Heart left ventricle (tissue), 16 donors: ENCODE results near the gene CDK3. TPM values are rescaled to one million over a fixed set of nuclear protein-coding genes. Genes with fewer than 3 reads are reported as not detected.
A peak's percentile ranks its signal among the peaks of the same experiment; 100 is the strongest.

Source experiments
- ATAC-seq, 4 donors: fragments of 200-7000 bp; cut with Tn5 transposase; one replicate each; pipeline ENCODE4 v1.9.1; 2020 to 2022; ENCODE audit warnings: moderate library complexity in 4 of 4, mild to moderate bottlenecking in 3 of 4, moderate number of reproducible peaks in 1 of 4
- DNase-seq, 5 donors: peaks; one replicate each; pipeline ENCODE4 v3.0.0-alpha.2; 2020
- H3K27ac ChIP-seq, 12 donors: fragments of 200-600 bp; sonication (generic) in 4 of 12; one replicate each; pipeline versions ENCODE4 v1.5.0 to v1.8.0; 2016 to 2022; ENCODE audit warnings: mild to moderate bottlenecking in 2 of 12
- H3K27me3 ChIP-seq, 9 donors: fragments of 200-600 bp; sonication (generic) in 2 of 9; one replicate each; pipeline versions ENCODE4 v1.5.1 to v1.8.0; 2016 to 2022; ENCODE audit warnings: mild to moderate bottlenecking in 3 of 9
- H3K36me3 ChIP-seq, 9 donors: fragments of 200-600 bp; sonication (generic) in 2 of 9; one replicate each; pipeline versions ENCODE4 v1.5.0 to v1.8.0; 2018 to 2022; ENCODE audit warnings: mild to moderate bottlenecking in 2 of 9
- H3K4me1 ChIP-seq, 12 donors: fragments of 200-600 bp; sonication (generic) in 4 of 12; one replicate each; pipeline versions ENCODE4 v1.5.0 to v1.8.0; 2016 to 2022; ENCODE audit warnings: mild to moderate bottlenecking in 3 of 12
- H3K4me3 ChIP-seq, 12 donors: fragments of 200-600 bp; sonication (generic) in 4 of 12; one replicate each; pipeline versions ENCODE4 v1.5.0 to v1.8.0; 2017 to 2022; ENCODE audit warnings: mild to moderate bottlenecking in 9 of 12, moderate library complexity in 4 of 12
- H3K9me3 ChIP-seq, 12 donors: fragments of 200-600 bp; sonication (generic) in 4 of 12; one replicate each; pipeline versions ENCODE4 v1.5.0 to v1.8.0; 2016 to 2022; ENCODE audit warnings: mild to moderate bottlenecking in 1 of 12
- CTCF ChIP-seq, 12 donors: fragments of 200-600 bp; sonication (generic) in 4 of 12; IDR thresholded peaks; one replicate each; pipeline versions ENCODE4 v1.5.0 to v1.8.0; 2018 to 2022; ENCODE audit warnings: antibody characterized with exemption in 12 of 12, mild to moderate bottlenecking in 5 of 12
- POLR2A ChIP-seq, 2 donors: fragments of 450-650 bp; IDR thresholded peaks; one replicate each; pipeline ENCODE4 v1.6.1; 2017; ENCODE audit warnings: antibody characterized with exemption in 2 of 2, mild to moderate bottlenecking in 2 of 2, moderate library complexity in 2 of 2
- WGBS, 4 donors: extraction: QIAGEN DNeasy Blood & Tissue Kit in 2 of 4; methylation state at CpG; one replicate each; pipeline versions ENCODE4 v1.1.5 to v1.1.7; 2013 to 2018; 5-methylcytosine and 5-hydroxymethylcytosine counted together
- intact Hi-C, 10 donors: fragments of 100-400 bp; cut with DNase I; formaldehyde crosslinking; loops; one replicate each; pipeline versions ENCODE4 v1.11.1 to v1.14.2; 2022
- polyA plus RNA-seq, 2 donors: library from polyadenylated mRNA; stranded (reverse); fragments of 200-250 nt; gene quantifications; one replicate each; pipeline ENCODE4 v1.2.3, GENCODE V29; 2013
- total RNA-seq, 9 donors: library from RNA; depleted of rRNA in 2 of 9; stranded (reverse); fragments of >200 nt in 2 of 9; fragmentation: NEBNext Ultra II Directional in 3 of 9; extraction: Animal tissue kit (Norgen Biotek cat#: 25700) in 3 of 9; gene quantifications; one replicate each; pipeline versions ENCODE4 v1.1.0 to v1.2.4, GENCODE V29; 2016 to 2023
- donor health status: ischemic (EF 13 %, LVEDD 7.1; RV severe dilation, severe dysfunction).
- donor health status: healthy with polysubstance abuse.
- donor health status: DM: no; HTN: yes; CAD: no.
- donor health status: DM: no; HTN: no; CAD: no.
- donor health status: ischemic (EF 25% LVEDD 6.9; RV normal size, moderate dysfunction).
- donor health status: ischemic (EF 25% LVEDD 5.7; RV mildly dilated, moderate dysfunction).
- donor health status: healthy.
- donor health status: DM: yes; HTN: yes; CAD: no.
- donor health status: ischemic (EF 35%, LVEDD 5.7; RV mildly dilated, moderate dysfunction).
- donor health status: nonischemic (EF 11% LVEDD 7.7; RV severe dilation, severe dysfunction).
- donor health status: DM: yes; HTN: yes; CAD: no.
- donor health status: PGD.
- donor health status: ischemic (EF 29% LVEDD 5.4; RV normal size, mild dysfunction).
- donor health status: nonischemic (EF 23%, LVEDD 6.1; RV moderate dilation, normal function).

Gene CDK3
- total and polyA plus RNA-seq, 11 donors: 0.46 to 3.6 (median 1.6) TPM; not detected in 2

GRCh38 chr17:76007850-76008165, 7.2 kb downstream of the CDK3 start:
- 76 to 93% (median 90%) methylated on average over 15 to 16 of the region's 16 CpGs for WGBS, 4 donors
- peaks cover 0 to 7% (median 0%) of the 10 kb centered on the region in 12 donors for H3K4me1 ChIP-seq
- peak in 1 of 5 donors; percentile 56 for DNase-seq
- intact Hi-C loops: no loop called here
- no peaks in the 10 kb centered on the region for H3K27me3 ChIP-seq
- H3K36me3 ChIP-seq: peaks cover 0 to 7% (median 0%) of the 10 kb centered on the region in 9 donors
- no peaks in the 10 kb centered on the region for H3K9me3 ChIP-seq
- H3K27ac ChIP-seq: no peak overlapping the region
- H3K4me3 ChIP-seq: no peak overlapping the region
- ATAC-seq: no peak
- no peak for TF ChIP-seq CTCF (IDR thresholded peaks at IDR 0.05)
- TF ChIP-seq POLR2A (IDR thresholded peaks at IDR 0.05): no peak

GRCh38 chr17:76008208-76008607, 7.6 kb downstream of the CDK3 start:
- no peak overlapping the region for H3K27ac ChIP-seq
- WGBS, 4 donors: 92 to 95% (median 93%) methylated on average over 36 of the region's 36 CpGs
- H3K4me3 ChIP-seq: no peak overlapping the region
- no peaks in the 10 kb centered on the region for H3K27me3 ChIP-seq
- DNase-seq (no peak), ATAC-seq (no peak)
- intact Hi-C loops: no loop called here
- no peaks in the 10 kb centered on the region for H3K9me3 ChIP-seq
- TF ChIP-seq CTCF (IDR thresholded peaks at IDR 0.05) (no peak), POLR2A (IDR thresholded peaks at IDR 0.05) (no peak)
- H3K36me3 ChIP-seq: peaks cover 0 to 7% (median 0%) of the 10 kb centered on the region in 9 donors
- H3K4me1 ChIP-seq: peaks cover 0 to 7% (median 0%) of the 10 kb centered on the region in 12 donors

GRCh38 chr17:76008630-76009425, 8.2 kb downstream of the CDK3 start:
- DNase-seq (peak in 1 of 5 donors; percentile 34), ATAC-seq (no peak)
- intact Hi-C loops: no loop called here
- Histone ChIP-seq H3K36me3 (peaks cover 0 to 7% (median 0%) of the 10 kb centered on the region in 9 donors), H3K9me3 (no peaks in the 10 kb centered on the region), H3K27ac (no peak overlapping the region), H3K4me1 (peaks cover 0 to 7% (median 0%) of the 10 kb centered on the region in 12 donors), H3K4me3 (no peak overlapping the region), H3K27me3 (no peaks in the 10 kb centered on the region)
- WGBS, 4 donors: 90 to 94% (median 93%) methylated on average over 56 of the region's 56 CpGs
- TF ChIP-seq CTCF (IDR thresholded peaks at IDR 0.05) (no peak), POLR2A (IDR thresholded peaks at IDR 0.05) (no peak)

GRCh38 chr17:76009447-76009846, 8.8 kb downstream of the CDK3 start:
- TF ChIP-seq CTCF (IDR thresholded peaks at IDR 0.05) (no peak), POLR2A (IDR thresholded peaks at IDR 0.05) (no peak)
- intact Hi-C loops: no loop called here
- DNase-seq (peak in 1 of 5 donors; percentile 43), ATAC-seq (no peak)
- H3K27me3 ChIP-seq: no peaks in the 10 kb centered on the region
- H3K27ac ChIP-seq: no peak overlapping the region
- H3K9me3 ChIP-seq: no peaks in the 10 kb centered on the region
- H3K36me3 ChIP-seq: peaks cover 0 to 2% (median 0%) of the 10 kb centered on the region in 9 donors
- H3K4me3 ChIP-seq: no peak overlapping the region
- WGBS, 4 donors: 91 to 93% (median 92%) methylated on average over 20 of the region's 20 CpGs
- peaks cover 0 to 10% (median 5%) of the 10 kb centered on the region in 12 donors for H3K4me1 ChIP-seq
